ENCODE results near the gene ZC3H7B. TPM values are rescaled to one million over a fixed set of nuclear protein-coding genes. Genes with fewer than 3 reads are reported as not detected.

The ZC3H7B gene
- total RNA-seq, 1 donor from 2014 or later = 83.4 TPM

- no peaks in the 10 kb centered on the region for H3K9me3 Mint-ChIP-seq (ENCODE audit: low read depth)
- no peaks in the 10 kb centered on the region for H3K27me3 Mint-ChIP-seq
- DNase-seq (ENCODE audit: low spot score, unreplicated experiment) = no peak
- peaks cover 3% of the 10 kb centered on the region for H3K36me3 Mint-ChIP-seq (ENCODE audit: insufficient read depth)
- no peak overlapping the region for H3K27ac Mint-ChIP-seq
- H3K4me3 Mint-ChIP-seq (ENCODE audit: low read depth) = no peak overlapping the region
- TF ChIP-seq, protein P1, sequence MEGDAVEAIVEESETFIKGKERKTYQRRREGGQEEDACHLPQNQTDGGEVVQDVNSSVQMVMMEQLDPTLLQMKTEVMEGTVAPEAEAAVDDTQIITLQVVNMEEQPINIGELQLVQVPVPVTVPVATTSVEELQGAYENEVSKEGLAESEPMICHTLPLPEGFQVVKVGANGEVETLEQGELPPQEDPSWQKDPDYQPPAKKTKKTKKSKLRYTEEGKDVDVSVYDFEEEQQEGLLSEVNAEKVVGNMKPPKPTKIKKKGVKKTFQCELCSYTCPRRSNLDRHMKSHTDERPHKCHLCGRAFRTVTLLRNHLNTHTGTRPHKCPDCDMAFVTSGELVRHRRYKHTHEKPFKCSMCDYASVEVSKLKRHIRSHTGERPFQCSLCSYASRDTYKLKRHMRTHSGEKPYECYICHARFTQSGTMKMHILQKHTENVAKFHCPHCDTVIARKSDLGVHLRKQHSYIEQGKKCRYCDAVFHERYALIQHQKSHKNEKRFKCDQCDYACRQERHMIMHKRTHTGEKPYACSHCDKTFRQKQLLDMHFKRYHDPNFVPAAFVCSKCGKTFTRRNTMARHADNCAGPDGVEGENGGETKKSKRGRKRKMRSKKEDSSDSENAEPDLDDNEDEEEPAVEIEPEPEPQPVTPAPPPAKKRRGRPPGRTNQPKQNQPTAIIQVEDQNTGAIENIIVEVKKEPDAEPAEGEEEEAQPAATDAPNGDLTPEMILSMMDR (IDR thresholded peaks at IDR 0.05; ENCODE audit: unreplicated experiment) = no peak
- H3K4me1 Mint-ChIP-seq (ENCODE audit: low read depth) = peaks cover 15% of the 10 kb centered on the region
Observed at GRCh38 chr22:41361716-41362310, 60.5 kb downstream of the ZC3H7B start.

GRCh38 chr22:41362615-41363014, 61.3 kb downstream of the ZC3H7B start:
- Mint-ChIP-seq H3K27me3 (no peaks in the 10 kb centered on the region), H3K4me1 (ENCODE audit: low read depth) (peaks cover 15% of the 10 kb centered on the region), H3K36me3 (ENCODE audit: insufficient read depth) (peaks cover 1% of the 10 kb centered on the region), H3K27ac (no peak overlapping the region), H3K4me3 (ENCODE audit: low read depth) (no peak overlapping the region), H3K9me3 (ENCODE audit: low read depth) (no peaks in the 10 kb centered on the region)
- TF ChIP-seq, protein P1 (IDR thresholded peaks at IDR 0.05; ENCODE audit: unreplicated experiment) = no peak
- no peak for DNase-seq (ENCODE audit: low spot score, unreplicated experiment)

DNA sequence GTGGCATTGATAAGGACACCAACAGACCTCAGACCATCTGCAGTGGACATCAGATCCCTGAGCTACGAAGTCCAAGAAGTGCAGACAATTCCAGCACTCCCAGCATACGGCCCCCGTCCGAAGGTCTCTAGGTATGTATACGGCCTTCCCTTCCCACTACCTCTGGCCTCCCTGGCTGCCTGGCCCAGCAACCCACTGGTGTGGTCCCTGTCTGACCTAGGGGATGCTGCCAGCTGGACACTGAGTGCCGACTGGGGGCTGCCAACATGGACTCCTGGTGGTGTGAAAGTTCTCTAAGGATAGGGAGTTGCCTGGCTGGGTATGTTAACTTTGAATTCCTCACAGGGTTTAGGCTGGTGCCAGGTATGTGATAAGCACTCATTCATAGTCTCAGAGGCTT, 62.9 kb downstream of the ZC3H7B start:
- peaks cover 3% of the 10 kb centered on the region for H3K27me3 Mint-ChIP-seq
- H3K27ac Mint-ChIP-seq = peak overlapping the region; percentile 16
- DNase-seq (ENCODE audit: low spot score, unreplicated experiment) = no peak
- peaks cover 1% of the 10 kb centered on the region for H3K36me3 Mint-ChIP-seq (ENCODE audit: insufficient read depth)
- no peak overlapping the region for H3K4me3 Mint-ChIP-seq (ENCODE audit: low read depth)
- H3K4me1 Mint-ChIP-seq (ENCODE audit: low read depth) = peaks cover 16% of the 10 kb centered on the region
- TF ChIP-seq, protein P1 (IDR thresholded peaks at IDR 0.05; ENCODE audit: unreplicated experiment) = no peak
- H3K9me3 Mint-ChIP-seq (ENCODE audit: low read depth) = no peaks in the 10 kb centered on the region

- TF ChIP-seq, protein P1 (IDR thresholded peaks at IDR 0.05; ENCODE audit: unreplicated experiment) = no peak
- DNase-seq (ENCODE audit: low spot score, unreplicated experiment) = no peak
- Mint-ChIP-seq H3K9me3 (ENCODE audit: low read depth) (no peaks in the 10 kb centered on the region), H3K36me3 (ENCODE audit: insufficient read depth) (no peaks in the 10 kb centered on the region), H3K27me3 (peaks cover 3% of the 10 kb centered on the region), H3K4me1 (ENCODE audit: low read depth) (peaks cover 12% of the 10 kb centered on the region), H3K27ac (no peak overlapping the region), H3K4me3 (ENCODE audit: low read depth) (no peak overlapping the region)
Observed at GRCh38 chr22:41364955-41365354, 63.6 kb downstream of the ZC3H7B start.

DNA sequence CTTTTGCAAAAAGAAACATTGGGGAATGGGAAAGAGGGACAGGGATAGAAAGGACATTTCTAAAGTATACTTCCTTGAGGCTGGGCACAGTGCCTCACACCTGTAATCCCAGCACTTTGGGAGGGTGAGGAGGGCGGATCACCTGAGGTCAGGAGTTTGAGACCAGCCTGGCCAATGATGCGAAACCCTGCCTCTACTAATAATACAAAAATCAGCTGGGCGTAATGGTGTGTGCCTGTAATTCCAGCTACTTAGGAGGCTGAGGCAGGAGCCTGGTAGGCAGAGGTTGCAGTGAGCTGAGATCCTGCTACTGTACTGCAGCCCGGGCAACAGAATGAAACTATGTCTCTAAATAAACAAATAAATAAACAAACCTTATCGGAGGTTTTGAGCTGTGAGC, 64.1 kb downstream of the ZC3H7B start:
- peaks cover 7% of the 10 kb centered on the region for H3K4me1 Mint-ChIP-seq (ENCODE audit: low read depth)
- H3K4me3 Mint-ChIP-seq (ENCODE audit: low read depth) = no peak overlapping the region
- no peak for DNase-seq (ENCODE audit: low spot score, unreplicated experiment)
- peaks cover 3% of the 10 kb centered on the region for H3K27me3 Mint-ChIP-seq
- TF ChIP-seq, protein P1 (IDR thresholded peaks at IDR 0.05; ENCODE audit: unreplicated experiment) = no peak
- H3K9me3 Mint-ChIP-seq (ENCODE audit: low read depth) = no peaks in the 10 kb centered on the region
- no peaks in the 10 kb centered on the region for H3K36me3 Mint-ChIP-seq (ENCODE audit: insufficient read depth)
- no peak overlapping the region for H3K27ac Mint-ChIP-seq
